IMR-90 (cell line): Measurements from ENCODE around the gene KPNA1. TPM values are rescaled to one million over a fixed set of nuclear protein-coding genes. Genes with fewer than 3 reads are reported as not detected.
A peak's percentile ranks its signal among the peaks of the same experiment; 100 is the strongest.

Experiments used
- ATAC-seq: fragments of 200-7000 bp; cut with Tn5 transposase; 2 replicates; pipeline ENCODE4 v1.9.1; 2020; ENCODE audit warnings: low read depth, mild to moderate bottlenecking, moderate library complexity
- BruUV-seq: library from RNA; stranded (reverse); fragments of 400-500 nt; replicated peaks from 2 replicates; lab custom pipeline; 2021; lab: Mats Ljungman, UMichigan
- CTCF ChIA-PET: fragments of 300-600 bp; formaldehyde crosslinking; extraction: SDS; loops from one replicate; lab custom pipeline; 2021; ENCODE audit warnings: antibody characterized with exemption; lab: Yijun Ruan, JAX
- POLR2A ChIA-PET: fragments of 300-600 bp; sonication (Branson Sonifier 250); formaldehyde crosslinking; loops from one replicate; lab custom pipeline; 2022; ENCODE audit warnings: antibody characterized with exemption; ENCODE audit not compliant: unreplicated experiment; lab: Charles Lee
- DNase-seq: peaks from one replicate; pipeline ENCODE4 v3.0.0; 2013
- H2AFZ ChIP-seq: replicated peaks from 2 replicates; pipeline ENCODE3; 2013; ENCODE audit warnings: low read length, mild to moderate bottlenecking; ENCODE audit not compliant: poor library complexity
- H2AK5ac ChIP-seq: 2 replicates; pipeline ENCODE4 v1.6.1; 2013; ENCODE audit warnings: low read depth, low read length, inconsistent platforms
- H2AK9ac ChIP-seq: replicated peaks from 2 replicates; pipeline ENCODE3; 2013; ENCODE audit warnings: mild to moderate bottlenecking, low read depth, low read length, moderate library complexity; ENCODE audit not compliant: poor library complexity
- H2BK120ac ChIP-seq: 2 replicates; pipeline ENCODE4 v1.6.1; 2013; ENCODE audit warnings: low read depth, low read length, inconsistent platforms
- H2BK15ac ChIP-seq: 3 replicates; pipeline ENCODE4 v1.6.1; 2013; ENCODE audit warnings: low read depth, low read length, inconsistent platforms
- H2BK20ac ChIP-seq: 2 replicates; pipeline ENCODE4 v1.6.1; 2013; ENCODE audit warnings: low read depth, mild to moderate bottlenecking, inconsistent platforms, low read length, moderate library complexity
- H2BK5ac ChIP-seq: 2 replicates; pipeline ENCODE4 v1.6.1; 2013; ENCODE audit warnings: mild to moderate bottlenecking, low read depth, low read length, inconsistent platforms; ENCODE audit not compliant: poor library complexity, severe bottlenecking
- H3K14ac ChIP-seq: replicated peaks from 2 replicates; pipeline ENCODE4 v1.6.1; 2013; ENCODE audit warnings: low read depth, low read length, inconsistent platforms
- H3K18ac ChIP-seq: 2 replicates; pipeline ENCODE4 v1.6.1; 2013; ENCODE audit warnings: low read depth, low read length, control low read depth
- H3K23ac ChIP-seq: 2 replicates; pipeline ENCODE4 v1.6.1; 2013; ENCODE audit warnings: low read depth, low read length, inconsistent platforms
- H3K27ac ChIP-seq: 2 replicates; pipeline ENCODE4 v1.5.1; 2013; ENCODE audit warnings: mild to moderate bottlenecking, control low read depth, low read length; ENCODE audit not compliant: insufficient read depth
- H3K27me3 ChIP-seq: 2 replicates; pipeline ENCODE4 v1.6.1; 2013; ENCODE audit warnings: low read length; ENCODE audit not compliant: control insufficient read depth, insufficient read depth
- H3K36me3 ChIP-seq: 2 replicates; pipeline ENCODE4 v1.6.1; 2013; ENCODE audit warnings: low read length, mixed read lengths; ENCODE audit not compliant: control insufficient read depth, insufficient read depth
- H3K4ac ChIP-seq: 2 replicates; pipeline ENCODE4 v1.6.1; 2013; ENCODE audit warnings: low read depth, low read length, inconsistent platforms
- H3K4me1 ChIP-seq: 2 replicates; pipeline ENCODE4 v1.6.1; 2013; ENCODE audit warnings: low read length, mixed read lengths; ENCODE audit not compliant: control insufficient read depth, insufficient read depth
- H3K4me2 ChIP-seq: 2 replicates; pipeline ENCODE4 v1.6.1; 2013; ENCODE audit warnings: low read depth, mild to moderate bottlenecking, control low read depth, low read length, moderate library complexity
- H3K4me3 ChIP-seq: 2 replicates; pipeline ENCODE4 v1.5.1; 2013; ENCODE audit warnings: low read depth, mild to moderate bottlenecking, control low read depth, low read length, moderate library complexity; ENCODE audit not compliant: insufficient read depth
- H3K56ac ChIP-seq: 2 replicates; pipeline ENCODE4 v1.6.1; 2013; ENCODE audit warnings: low read length, inconsistent platforms; ENCODE audit not compliant: insufficient read depth; ENCODE audit errors: extremely low read depth
- H3K79me1 ChIP-seq, 2 experiments: 2 replicates each; pipeline ENCODE4 v1.6.1; 2013; ENCODE audit warnings: low read length in 2 of 2, inconsistent platforms in 1 of 2, low read depth in 1 of 2
- H3K9ac ChIP-seq: 2 replicates; pipeline ENCODE4 v1.6.1; 2013; ENCODE audit warnings: low read depth, low read length, control low read depth
- H3K9me1 ChIP-seq: 2 replicates; pipeline ENCODE4 v1.6.1; 2013; ENCODE audit warnings: low read length, inconsistent platforms; ENCODE audit not compliant: insufficient read depth
- H3K9me3 ChIP-seq: 2 replicates; pipeline ENCODE4 v1.6.1; 2013; ENCODE audit warnings: low read length; ENCODE audit not compliant: control insufficient read depth, insufficient read depth
- H4K20me1 ChIP-seq: 2 replicates; pipeline ENCODE4 v1.6.1; 2013; ENCODE audit warnings: low read length, inconsistent platforms; ENCODE audit not compliant: insufficient read depth
- H4K5ac ChIP-seq: 2 replicates; pipeline ENCODE4 v1.6.1; 2013; ENCODE audit warnings: mild to moderate bottlenecking, low read depth, low read length, control low read depth
- H4K8ac ChIP-seq, 2 experiments: 2 replicates each; pipeline ENCODE4 v1.6.1; 2013; ENCODE audit warnings: low read depth in 2 of 2, low read length in 2 of 2, control low read depth in 1 of 2, inconsistent platforms in 1 of 2
- H4K91ac ChIP-seq: 2 replicates; pipeline ENCODE4 v1.6.1; 2013; ENCODE audit warnings: low read depth, low read length, inconsistent platforms; ENCODE audit not compliant: insufficient read depth
- CTCF ChIP-seq: conservative IDR thresholded peaks from 2 replicates; pipeline ENCODE4 v1.5.1; 2012; ENCODE audit warnings: mild to moderate bottlenecking, low read depth, low read length, improper control_type of control experiment
- ELK1 ChIP-seq: fragments of 150-350 bp; IDR thresholded peaks from 2 replicates; pipeline ENCODE4 v1.6.1; 2016; ENCODE audit warnings: low read depth, mild to moderate bottlenecking, low read length, moderate library complexity, borderline replicate concordance
- FOS ChIP-seq: fragments of 150-350 bp; IDR thresholded peaks from 2 replicates; pipeline ENCODE4 v1.6.1; 2016; ENCODE audit warnings: low read depth, low read length
- RAD21 ChIP-seq: IDR thresholded peaks from 2 replicates; pipeline ENCODE4 v1.6.1; 2012; ENCODE audit warnings: low read length, improper control_type of control experiment
- WGBS, 2 experiments: methylation state at CpG; one replicate each; pipeline versions ENCODE4 v1.1.5 to v1.1.7; 2013; ENCODE audit warnings: missing lambda C conversion rate in 2 of 2; ENCODE audit not compliant: insufficient read length in 1 of 2; ENCODE audit errors: extremely low coverage in 2 of 2; 5-methylcytosine and 5-hydroxymethylcytosine counted together
- dilution Hi-C: fragments of 300-500 bp; cut with HindIII; formaldehyde crosslinking; loops from one replicate; pipeline ENCODE4 v1.14.3; 2018; ENCODE audit warnings: low sequenced_read_pairs; ENCODE audit not compliant: unreplicated experiment
- in situ Hi-C: fragments of 300-500 bp; cut with MboI; formaldehyde crosslinking; loops from 3 replicates; pipeline ENCODE4 v1.14.3; 2019; ENCODE audit warnings: low sequenced_read_pairs, inconsistent platforms, mixed read lengths
- intact Hi-C: fragments of 100-400 bp; cut with micrococcal nuclease; formaldehyde crosslinking; loops from 2 replicates; pipeline ENCODE4 v1.10.0; 2022
- polyA plus RNA-seq, 3 experiments: library from polyadenylated mRNA; depleted of rRNA; stranded (reverse); fragments of >200 nt; gene quantifications; 2 replicates each; pipeline ENCODE4 v1.2.3, GENCODE V29; 2012; ENCODE audit warnings: low replicate concordance in 1 of 3
- total RNA-seq: library from RNA; depleted of rRNA; stranded (reverse); fragments of >200 nt; gene quantifications from 2 replicates; pipeline ENCODE4 v1.2.3, GENCODE V29; 2012

The KPNA1 gene
- total and polyA plus RNA-seq, 2 of the 4 experiments (the other 2 are of a cell fraction) = 30.6 to 112 TPM

- H2BK120ac ChIP-seq = no peak overlapping the region
- no peak overlapping the region for H3K4me3 ChIP-seq
- no TSS peak for BruUV-seq
- no peak overlapping the region for H2AK9ac ChIP-seq
- no peaks in the 10 kb centered on the region for H3K79me1 ChIP-seq
- H4K5ac ChIP-seq = no peak overlapping the region
- no peak overlapping the region for H2AFZ ChIP-seq
- H3K23ac ChIP-seq = no peak overlapping the region
- H2BK20ac ChIP-seq = no peak overlapping the region
- ChIA-PET POLR2A (no interaction called here), CTCF (interaction anchor here (1.5 kb wide), 1 partner anchor 131 kb away, joined by 4 read pairs; no protein-coding TSS in a partner anchor)
- intact Hi-C loops = no loop called here
- no peak overlapping the region for H2AK5ac ChIP-seq
- in situ Hi-C loops = no loop called here
- 60% methylated on average over 1 of the region's 3 CpGs; no CpG with 5 or more reads in 1 of the 2 experiments for WGBS, 2 experiments
- no peak for ATAC-seq
- no peaks in the 10 kb centered on the region for H3K27me3 ChIP-seq
- H3K14ac ChIP-seq = no peak overlapping the region
- no peaks in the 10 kb centered on the region for H4K20me1 ChIP-seq
- dilution Hi-C loops = no loop called here
- no peak overlapping the region for H3K18ac ChIP-seq
- H4K8ac ChIP-seq = no peak overlapping the region
- no peaks in the 10 kb centered on the region for H3K9me3 ChIP-seq
- no peak overlapping the region for H4K91ac ChIP-seq
- H3K36me3 ChIP-seq = peaks cover 17% of the 10 kb centered on the region; the same call in 1 of the 2 replicates
- H3K4me1 ChIP-seq = peaks cover 2% of the 10 kb centered on the region; the same call in 1 of the 2 replicates
- H2BK15ac ChIP-seq = no peak overlapping the region
- DNase-seq = peak; percentile 16
- no peak overlapping the region for H2BK5ac ChIP-seq
- no peak overlapping the region for H3K27ac ChIP-seq
- H3K9me1 ChIP-seq = 0 out of 2 replicates have a peak, but pooled peaks cover 3% of the 10 kb centered on the region
- no peak overlapping the region for H3K56ac ChIP-seq
- no peak overlapping the region for H3K4ac ChIP-seq
- H3K9ac ChIP-seq = no peak overlapping the region
- no peak overlapping the region for H3K4me2 ChIP-seq
- no peak for TF ChIP-seq CTCF
- TF ChIP-seq FOS = no peak
- TF ChIP-seq ELK1 = no peak
- no peak for TF ChIP-seq RAD21
These were observed 33.3 kb upstream of the KPNA1 start for GRCh38 chr3:122548076-122548475.
